Left ventricle myocardium inferior (tissue), 1 donor: ENCODE data around the gene RIPK4. TPM values are rescaled to one million over a fixed set of nuclear protein-coding genes. Genes with fewer than 3 reads are reported as not detected.

Experiments used
- DNase-seq: peaks from one replicate; pipeline ENCODE4 v3.0.0-alpha.2; 2020
- H3K27ac ChIP-seq: fragments of 200-600 bp; replicated peaks from 2 replicates; pipeline ENCODE4 v1.8.0; 2021
- H3K27me3 ChIP-seq: fragments of 200-600 bp; 2 replicates; pipeline ENCODE4 v1.8.0; 2021; ENCODE audit warnings: low read depth
- H3K36me3 ChIP-seq: fragments of 200-600 bp; 2 replicates; pipeline ENCODE4 v1.8.0; 2021
- H3K4me1 ChIP-seq: fragments of 200-600 bp; 2 replicates; pipeline ENCODE4 v1.8.0; 2021
- H3K4me3 ChIP-seq: fragments of 200-600 bp; 2 replicates; pipeline ENCODE4 v1.8.0; 2021; ENCODE audit warnings: mild to moderate bottlenecking, moderate library complexity
- H3K9me3 ChIP-seq: fragments of 200-600 bp; replicated peaks from 2 replicates; pipeline ENCODE4 v1.8.0; 2021
- CTCF ChIP-seq: fragments of 200-600 bp; IDR thresholded peaks from 2 replicates; pipeline ENCODE4 v1.8.0; 2021; ENCODE audit warnings: antibody characterized with exemption, mild to moderate bottlenecking, borderline replicate concordance
- intact Hi-C: fragments of 100-400 bp; cut with micrococcal nuclease; formaldehyde crosslinking; loops from one replicate; pipeline ENCODE4 v1.11.0; 2022
- total RNA-seq: library from RNA; stranded (reverse); fragmentation: NEBNext Ultra II Directional; extraction: Animal tissue kit (Norgen Biotek cat#: 25700); gene quantifications from one replicate; pipeline ENCODE4 v1.2.1, GENCODE V29; 2021
- donor health status: DM: no; HTN: yes; CAD: no; lungs with severe emphysema.

The RIPK4 gene
- total RNA-seq, 1 donor from 2014 or later, result 0.11 TPM

GRCh38 chr21:41771625-41771945 lies 4.7 kb upstream of the RIPK4 start:
- H3K36me3 ChIP-seq, result no peaks in the 10 kb centered on the region
- no peaks in the 10 kb centered on the region for H3K9me3 ChIP-seq
- no peak overlapping the region for H3K27ac ChIP-seq
- peaks cover 26% of the 10 kb centered on the region for H3K4me1 ChIP-seq
- no peak for DNase-seq
- H3K27me3 ChIP-seq, result peaks cover 100% of the 10 kb centered on the region
- intact Hi-C loops, result no loop called here
- H3K4me3 ChIP-seq, result no peak overlapping the region
- no peak for TF ChIP-seq CTCF

GRCh38 chr21:41770901-41771624 lies 4.2 kb upstream of the RIPK4 start:
- Histone ChIP-seq H3K4me3 (no peak overlapping the region), H3K27me3 (peaks cover 100% of the 10 kb centered on the region), H3K36me3 (no peaks in the 10 kb centered on the region), H3K27ac (no peak overlapping the region), H3K4me1 (peaks cover 30% of the 10 kb centered on the region), H3K9me3 (no peaks in the 10 kb centered on the region)
- TF ChIP-seq CTCF, result no peak
- intact Hi-C loops, result no loop called here
- DNase-seq, result no peak

- no peaks in the 10 kb centered on the region for H3K36me3 ChIP-seq
- H3K27me3 ChIP-seq, result peaks cover 100% of the 10 kb centered on the region
- no peaks in the 10 kb centered on the region for H3K9me3 ChIP-seq
- TF ChIP-seq CTCF, result no peak
- no peak overlapping the region for H3K27ac ChIP-seq
- intact Hi-C loops, result no loop called here
- H3K4me1 ChIP-seq, result peaks cover 30% of the 10 kb centered on the region
- no peak overlapping the region for H3K4me3 ChIP-seq
- no peak for DNase-seq
Measured at GRCh38 chr21:41769933-41770332, 3.1 kb upstream of the RIPK4 start.

- Histone ChIP-seq H3K9me3 (no peaks in the 10 kb centered on the region), H3K4me3 (no peak overlapping the region), H3K27ac (no peak overlapping the region), H3K27me3 (peaks cover 100% of the 10 kb centered on the region), H3K4me1 (peaks cover 30% of the 10 kb centered on the region), H3K36me3 (no peaks in the 10 kb centered on the region)
- no peak for DNase-seq
- intact Hi-C loops, result no loop called here
- TF ChIP-seq CTCF, result no peak
Measured at GRCh38 chr21:41769521-41769920, 2.7 kb upstream of the RIPK4 start.

- intact Hi-C loops, result no loop called here
- H3K36me3 ChIP-seq, result no peaks in the 10 kb centered on the region
- H3K9me3 ChIP-seq, result no peaks in the 10 kb centered on the region
- H3K27ac ChIP-seq, result no peak overlapping the region
- DNase-seq, result no peak
- peaks cover 100% of the 10 kb centered on the region for H3K27me3 ChIP-seq
- no peak for TF ChIP-seq CTCF
- peak overlapping the region; percentile 46 for H3K4me3 ChIP-seq
- H3K4me1 ChIP-seq, result peaks cover 30% of the 10 kb centered on the region
Measured at GRCh38 chr21:41769111-41769510, 2.3 kb upstream of the RIPK4 start.
